ENCODE measurements around the gene CDKN2AIP.

CDKN2AIP gene

DNA sequence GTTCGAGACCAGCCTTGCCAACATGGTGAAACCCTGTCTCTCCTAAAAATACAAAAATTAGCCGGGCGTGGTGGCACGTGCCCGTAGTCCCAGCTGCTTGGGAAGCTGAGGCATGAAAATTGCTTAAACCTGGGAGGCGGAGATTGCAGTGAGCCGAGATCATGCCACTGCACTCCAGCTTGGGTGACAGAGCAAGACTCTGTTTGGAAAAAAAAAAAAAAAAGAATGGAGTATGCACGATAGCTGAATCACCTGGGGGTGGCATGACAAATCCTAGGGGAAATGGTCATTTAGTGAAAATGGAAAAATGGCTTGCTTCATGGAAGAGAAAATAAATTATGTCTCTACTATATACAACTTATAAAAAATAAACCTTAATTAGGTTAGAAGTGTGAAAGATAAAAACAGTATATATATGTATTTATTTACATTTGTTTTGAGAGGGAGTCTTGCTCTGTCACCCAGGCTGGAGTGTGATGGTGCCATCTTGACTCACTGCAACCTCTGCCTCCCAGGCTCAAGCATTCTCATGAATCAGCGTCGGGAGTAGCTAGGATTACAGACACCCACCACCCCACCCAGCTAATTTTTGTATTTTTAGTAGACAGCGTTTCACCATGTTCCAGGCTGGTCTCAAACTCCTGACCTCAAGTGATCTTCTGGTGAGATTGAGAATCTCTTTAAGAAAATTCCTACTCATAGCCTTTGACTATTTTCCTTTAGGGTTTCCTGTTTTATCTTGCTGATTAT lies 41.1 kb downstream of the CDKN2AIP start:
- DNase-seq (ENCODE audit: extremely low read depth in 1 of 2, low read depth in 1 of 2) = no peak

GRCh38 chr4:183492791-183493222 lies 48.4 kb downstream of the CDKN2AIP start:
- no peak for DNase-seq (ENCODE audit: extremely low read depth in 1 of 2, low read depth in 1 of 2)

DNA sequence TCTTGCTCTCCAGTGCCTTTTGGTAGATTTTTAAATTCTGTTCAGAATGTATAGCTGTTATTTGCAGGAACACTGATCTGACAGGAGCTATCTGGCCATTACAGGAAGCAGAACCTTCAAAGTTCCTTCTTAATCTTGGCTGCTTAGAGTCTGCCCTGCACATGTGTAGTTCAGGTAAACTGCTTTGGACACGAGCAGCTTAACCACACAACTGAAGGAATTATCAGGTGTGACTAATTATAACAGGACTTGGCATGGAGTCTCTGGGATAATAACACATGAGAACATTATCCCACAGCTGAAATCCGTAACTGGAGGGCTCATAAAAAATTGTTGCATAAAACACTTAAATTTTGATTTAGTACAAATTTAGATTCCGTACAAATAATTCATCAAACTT lies 48.8 kb downstream of the CDKN2AIP start:
- DNase-seq (ENCODE audit: extremely low read depth in 1 of 2, low read depth in 1 of 2) = no peak

DNA sequence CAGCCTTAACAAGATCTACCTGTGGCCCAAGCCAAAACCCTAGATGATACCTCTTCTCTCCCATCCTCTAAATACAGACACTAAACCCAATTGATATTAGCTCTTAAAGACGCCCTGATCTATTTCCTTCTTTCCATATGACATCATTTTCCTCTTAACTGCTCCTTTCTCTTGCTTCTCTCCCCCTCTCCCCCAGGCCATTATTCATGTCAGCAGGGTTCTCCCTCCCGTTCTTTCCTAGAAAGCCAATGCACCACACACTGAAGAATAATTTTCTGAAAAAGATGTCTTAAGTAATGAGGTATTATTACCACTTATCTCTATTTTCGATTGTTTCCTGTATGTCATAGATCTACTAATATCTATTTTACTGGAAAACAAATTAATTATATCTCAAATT lies 50.7 kb downstream of the CDKN2AIP start:
- no peak for DNase-seq (ENCODE audit: extremely low read depth in 1 of 2, low read depth in 1 of 2)
